Stimulated activated CD4-positive, alpha-beta T cell treated with anti-CD3 and anti-CD28 coated beads, Interleukin-15, amount 100 ng/mL, for 24 hours (primary cell): ENCODE results near the gene MTREX.
"Not testable (repeated sequence)": the region's sequence is repeated elsewhere in the genome, so short reads cannot be mapped to it uniquely, and the experiment has no call there.

Source experiments
- DNase-seq: peaks from one replicate; pipeline ENCODE4 v3.0.0-alpha.2; 2020

Gene MTREX

GRCh38 chr5:55307383-55308253, at the start of gene MTREX, which contains the start of gene DHX29:
Gene MTREX (plus strand): TSS chr5:55307989. CDS start chr5:55308014, 25 bp downstream.
Gene DHX29 (minus strand): TSS chr5:55307694. CDS start chr5:55307573, 121 bp downstream.
- peak; percentile 91 for DNase-seq

GRCh38 chr5:55258339-55258738, 49.5 kb upstream of the MTREX start:
- no peak for DNase-seq

GRCh38 chr5:55276771-55277170, 31.0 kb upstream of the MTREX start:
- no peak for DNase-seq

- DNase-seq: no peak
These were observed 29.0 kb upstream of the MTREX start for GRCh38 chr5:55278778-55279177.

GRCh38 chr5:55286411-55286933, 21.3 kb upstream of the MTREX start:
- no peak for DNase-seq

GRCh38 chr5:55289808-55290207, 18.0 kb upstream of the MTREX start:
- DNase-seq: no peak

GRCh38 chr5:55290991-55291390, 16.8 kb upstream of the MTREX start:
- DNase-seq: no peak

GRCh38 chr5:55294935-55295334, 12.9 kb upstream of the MTREX start:
- DNase-seq: no peak

GRCh38 chr5:55300890-55301289, 6.9 kb upstream of the MTREX start:
- DNase-seq: no peak

GRCh38 chr5:55303238-55303690, 4.5 kb upstream of the MTREX start:
- DNase-seq: no peak

GRCh38 chr5:55304584-55304983, 3.2 kb upstream of the MTREX start:
- no peak for DNase-seq

GRCh38 chr5:55305345-55305744, 2.4 kb upstream of the MTREX start:
- DNase-seq: no peak

- DNase-seq: no peak
These were observed 977 bp upstream of the MTREX start for GRCh38 chr5:55306641-55307382.

GRCh38 chr5:55308254-55308836, 556 bp downstream of the MTREX start:
- DNase-seq: peak; percentile 31

- DNase-seq: no peak
These were observed 6.3 kb downstream of the MTREX start for GRCh38 chr5:55313870-55314617.

- no peak for DNase-seq
These were observed 8.5 kb downstream of the MTREX start for GRCh38 chr5:55316289-55316688.

GRCh38 chr5:55316837-55317236, 9.0 kb downstream of the MTREX start:
- DNase-seq: no peak

- DNase-seq: not testable (repeated sequence)
These were observed 10.4 kb downstream of the MTREX start for GRCh38 chr5:55318237-55318636.

GRCh38 chr5:55319491-55319890, 11.7 kb downstream of the MTREX start:
- DNase-seq: no peak

- DNase-seq: no peak
These were observed 12.8 kb downstream of the MTREX start for GRCh38 chr5:55320571-55320970.

- no peak for DNase-seq
These were observed 16.2 kb downstream of the MTREX start for GRCh38 chr5:55324006-55324405.

- DNase-seq: no peak
These were observed 17.1 kb downstream of the MTREX start for GRCh38 chr5:55324815-55325418.
